Measurements from ENCODE around the gene PGAP6.

DNA sequence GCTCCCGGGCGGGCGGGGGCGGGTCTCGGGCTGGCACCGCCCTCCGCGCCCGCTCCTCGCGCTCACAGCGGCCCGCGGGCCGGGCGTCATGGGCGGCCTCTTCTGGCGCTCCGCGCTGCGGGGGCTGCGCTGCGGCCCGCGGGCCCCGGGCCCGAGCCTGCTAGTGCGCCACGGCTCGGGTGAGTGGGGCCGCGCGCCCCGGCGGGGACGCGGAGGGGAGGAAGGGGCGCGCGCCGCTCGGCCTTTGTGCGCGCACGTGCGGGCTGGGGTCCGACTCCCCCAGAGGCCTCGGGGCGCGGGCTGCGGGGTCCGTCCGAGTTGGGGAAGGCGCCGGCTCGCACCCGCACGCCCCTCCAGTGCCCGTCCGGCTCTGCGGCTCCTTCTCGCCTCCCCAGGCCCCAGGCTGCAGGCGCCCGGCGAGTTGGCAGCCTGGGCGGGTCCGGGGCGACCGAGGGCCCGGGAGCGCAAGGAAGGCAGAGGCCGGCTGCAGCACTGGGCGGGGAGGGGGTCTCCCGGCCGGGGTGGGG lies 15.4 kb upstream of the PGAP6 start, which contains the start of gene NME4:
- TF ChIP-seq, protein P1, sequence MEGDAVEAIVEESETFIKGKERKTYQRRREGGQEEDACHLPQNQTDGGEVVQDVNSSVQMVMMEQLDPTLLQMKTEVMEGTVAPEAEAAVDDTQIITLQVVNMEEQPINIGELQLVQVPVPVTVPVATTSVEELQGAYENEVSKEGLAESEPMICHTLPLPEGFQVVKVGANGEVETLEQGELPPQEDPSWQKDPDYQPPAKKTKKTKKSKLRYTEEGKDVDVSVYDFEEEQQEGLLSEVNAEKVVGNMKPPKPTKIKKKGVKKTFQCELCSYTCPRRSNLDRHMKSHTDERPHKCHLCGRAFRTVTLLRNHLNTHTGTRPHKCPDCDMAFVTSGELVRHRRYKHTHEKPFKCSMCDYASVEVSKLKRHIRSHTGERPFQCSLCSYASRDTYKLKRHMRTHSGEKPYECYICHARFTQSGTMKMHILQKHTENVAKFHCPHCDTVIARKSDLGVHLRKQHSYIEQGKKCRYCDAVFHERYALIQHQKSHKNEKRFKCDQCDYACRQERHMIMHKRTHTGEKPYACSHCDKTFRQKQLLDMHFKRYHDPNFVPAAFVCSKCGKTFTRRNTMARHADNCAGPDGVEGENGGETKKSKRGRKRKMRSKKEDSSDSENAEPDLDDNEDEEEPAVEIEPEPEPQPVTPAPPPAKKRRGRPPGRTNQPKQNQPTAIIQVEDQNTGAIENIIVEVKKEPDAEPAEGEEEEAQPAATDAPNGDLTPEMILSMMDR (IDR thresholded peaks at IDR 0.05; ENCODE audit: poor library complexity), result no peak
- TF ChIP-seq EZH2 (IDR thresholded peaks at IDR 0.05; ENCODE audit: borderline replicate concordance) (no peak), EZH2phosphoT487 (IDR thresholded peaks at IDR 0.05; ENCODE audit: low read depth, severe bottlenecking, unreplicated experiment) (no peak)

Measured in hepatocyte (in vitro differentiated cells).